Smooth muscle cell (in vitro differentiated cells): Measurements from ENCODE around the gene ADAMTS4. TPM values are rescaled to one million over a fixed set of nuclear protein-coding genes. Genes with fewer than 3 reads are reported as not detected.

Experiments used
- DNase-seq: peaks from one replicate; lab custom pipeline; 2025; ENCODE audit not compliant: unreplicated experiment; lab: John Stamatoyannopoulos, UW
- H2AFZ ChIP-seq: fragments of 200-600 bp; sonication (generic); 2 replicates; pipeline ENCODE4 v1.6.0; 2016; ENCODE audit warnings: antibody characterized with exemption, low read depth, mild to moderate bottlenecking
- H3F3A ChIP-seq: fragments of 200-600 bp; sonication (generic); 2 replicates; pipeline ENCODE4 v1.6.0; 2017; ENCODE audit warnings: antibody characterized with exemption, low read depth
- H3K27ac ChIP-seq: fragments of 200-600 bp; sonication (generic); 2 replicates; pipeline ENCODE4 v1.5.1; 2016; ENCODE audit warnings: low read depth, mild to moderate bottlenecking
- H3K27me3 ChIP-seq: fragments of 200-600 bp; sonication (generic); 2 replicates; pipeline ENCODE4 v1.6.1; 2016; ENCODE audit warnings: low read depth, mild to moderate bottlenecking
- H3K36me3 ChIP-seq: fragments of 200-600 bp; sonication (generic); 2 replicates; pipeline ENCODE4 v1.5.1; 2016; ENCODE audit warnings: low read depth
- H3K4me1 ChIP-seq: fragments of 200-600 bp; sonication (generic); 2 replicates; pipeline ENCODE4 v1.5.1; 2016; ENCODE audit warnings: low read depth
- H3K4me2 ChIP-seq: fragments of 200-600 bp; sonication (generic); 2 replicates; pipeline ENCODE4 v1.6.0; 2016; ENCODE audit warnings: mild to moderate bottlenecking
- H3K4me3 ChIP-seq: fragments of 200-600 bp; sonication (generic); 2 replicates; pipeline ENCODE4 v1.5.1; 2016; ENCODE audit warnings: mild to moderate bottlenecking
- H3K79me2 ChIP-seq: fragments of 200-600 bp; sonication (generic); 2 replicates; pipeline ENCODE4 v1.6.0; 2016; ENCODE audit warnings: low read depth, mild to moderate bottlenecking
- H3K9ac ChIP-seq: fragments of 200-600 bp; sonication (generic); 2 replicates; pipeline ENCODE4 v1.6.0; 2016; ENCODE audit warnings: low read depth
- H3K9me3 ChIP-seq: fragments of 200-600 bp; sonication (generic); replicated peaks from 2 replicates; pipeline ENCODE4 v1.5.1; 2016; ENCODE audit warnings: low read depth
- H4K20me1 ChIP-seq: fragments of 200-600 bp; sonication (generic); 2 replicates; pipeline ENCODE4 v1.6.0; 2016; ENCODE audit warnings: low read depth
- WGBS: methylation state at CpG from one replicate; pipeline ENCODE4 v1.1.7; 2016; ENCODE audit warnings: low lambda C conversion rate; 5-methylcytosine and 5-hydroxymethylcytosine counted together
- polyA plus RNA-seq: library from polyadenylated mRNA; unstranded; fragments of >200 nt; fragmentation: Nextera tagmentation; extraction: Ambion mirVana; gene quantifications from 2 replicates; pipeline ENCODE4 v1.2.1, GENCODE V29; 2016
- total RNA-seq: library from RNA; depleted of rRNA; stranded (reverse); fragments of >200 nt; gene quantifications from 2 replicates; pipeline ENCODE4 v1.2.3, GENCODE V29; 2014
- TF ChIP-seq, protein P1 (sequence below): fragments of 200-600 bp; sonication (generic); IDR thresholded peaks from 2 replicates; pipeline ENCODE4 v1.5.1; 2017; ENCODE audit warnings: borderline replicate concordance, mild to moderate bottlenecking, antibody characterized with exemption; ENCODE audit not compliant: insufficient read depth, poor library complexity, severe bottlenecking

The ADAMTS4 gene
- total and polyA plus RNA-seq, 2 experiments from 2014 or later, result 17.1 to 28.3 TPM

DNA sequence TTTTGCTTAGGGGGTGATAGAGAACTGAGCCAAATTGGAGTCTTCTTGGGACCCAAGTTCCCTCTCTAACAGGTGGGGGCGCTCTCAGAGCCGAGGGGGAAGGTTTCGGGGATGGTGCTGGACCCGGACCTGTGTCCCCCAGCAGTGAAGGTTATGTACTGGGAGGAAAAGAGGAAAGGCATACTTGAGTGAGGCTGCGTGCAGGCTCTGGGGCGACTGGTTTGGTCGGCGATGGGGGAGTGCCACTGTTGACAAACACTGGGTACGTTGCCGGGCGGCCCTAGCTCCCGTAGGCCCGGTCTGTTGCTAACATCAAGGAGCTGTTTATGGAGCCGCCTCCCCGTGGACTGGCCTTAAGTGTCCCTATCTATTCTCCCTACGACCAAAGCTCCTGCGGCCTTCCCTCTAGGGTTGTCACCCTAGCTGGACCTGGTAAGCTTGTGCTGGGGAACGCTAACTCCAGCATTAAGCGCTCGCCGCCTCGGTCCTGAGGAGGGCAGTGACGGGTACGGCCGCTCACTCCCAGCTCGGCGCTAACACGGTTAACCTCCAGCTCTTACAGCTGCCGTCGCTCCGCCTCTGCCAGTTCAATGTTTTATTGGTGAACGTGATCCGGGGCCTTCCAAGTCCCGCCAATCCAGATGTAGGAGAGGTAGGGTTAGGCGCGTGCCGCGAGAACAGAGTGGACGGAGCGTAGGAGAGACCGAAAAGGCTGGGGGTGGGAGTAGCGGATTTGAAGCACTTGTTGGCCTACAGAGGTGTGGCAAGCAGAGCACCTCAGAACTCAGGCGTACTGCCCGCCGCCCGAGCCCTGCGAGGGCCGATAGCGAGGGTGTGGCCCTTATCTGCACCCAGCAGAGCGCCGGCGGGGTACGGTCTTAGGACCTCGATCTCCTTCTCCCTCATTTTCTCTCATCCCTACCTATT lies 32.8 kb downstream of the ADAMTS4 start, which contains the start of gene PPOX:
Gene PPOX (plus strand): TSS at position 685 of the 927 bp plus-strand sequence. CDS start 422 bp downstream, outside the sequence.
- peak; percentile 78 for DNase-seq
- WGBS, result under 1% methylated on average over 53 of the region's 54 CpGs
- no peaks in the 10 kb centered on the region for H3K79me2 ChIP-seq
- peak within 1 kb of the TSS; percentile 58 for H3K4me3 ChIP-seq
- peak within 1 kb of the TSS; percentile 99 for H3K27ac ChIP-seq
- H3K9ac ChIP-seq, result peak within 1 kb of the TSS; percentile 96
- peak within 1 kb of the TSS; percentile 96 for H3K4me2 ChIP-seq
- peaks cover 11% of the 10 kb centered on the region for H3K4me1 ChIP-seq
- TF ChIP-seq, protein P1, sequence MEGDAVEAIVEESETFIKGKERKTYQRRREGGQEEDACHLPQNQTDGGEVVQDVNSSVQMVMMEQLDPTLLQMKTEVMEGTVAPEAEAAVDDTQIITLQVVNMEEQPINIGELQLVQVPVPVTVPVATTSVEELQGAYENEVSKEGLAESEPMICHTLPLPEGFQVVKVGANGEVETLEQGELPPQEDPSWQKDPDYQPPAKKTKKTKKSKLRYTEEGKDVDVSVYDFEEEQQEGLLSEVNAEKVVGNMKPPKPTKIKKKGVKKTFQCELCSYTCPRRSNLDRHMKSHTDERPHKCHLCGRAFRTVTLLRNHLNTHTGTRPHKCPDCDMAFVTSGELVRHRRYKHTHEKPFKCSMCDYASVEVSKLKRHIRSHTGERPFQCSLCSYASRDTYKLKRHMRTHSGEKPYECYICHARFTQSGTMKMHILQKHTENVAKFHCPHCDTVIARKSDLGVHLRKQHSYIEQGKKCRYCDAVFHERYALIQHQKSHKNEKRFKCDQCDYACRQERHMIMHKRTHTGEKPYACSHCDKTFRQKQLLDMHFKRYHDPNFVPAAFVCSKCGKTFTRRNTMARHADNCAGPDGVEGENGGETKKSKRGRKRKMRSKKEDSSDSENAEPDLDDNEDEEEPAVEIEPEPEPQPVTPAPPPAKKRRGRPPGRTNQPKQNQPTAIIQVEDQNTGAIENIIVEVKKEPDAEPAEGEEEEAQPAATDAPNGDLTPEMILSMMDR, result peak; percentile 36
- peaks cover 10% of the 10 kb centered on the region for H3F3A ChIP-seq
- no peaks in the 10 kb centered on the region for H3K27me3 ChIP-seq
- no peaks in the 10 kb centered on the region for H4K20me1 ChIP-seq
- no peaks in the 10 kb centered on the region for H3K9me3 ChIP-seq
- peak within 1 kb of the TSS; percentile 43 for H2AFZ ChIP-seq
- H3K36me3 ChIP-seq, result no peaks in the 10 kb centered on the region

DNA sequence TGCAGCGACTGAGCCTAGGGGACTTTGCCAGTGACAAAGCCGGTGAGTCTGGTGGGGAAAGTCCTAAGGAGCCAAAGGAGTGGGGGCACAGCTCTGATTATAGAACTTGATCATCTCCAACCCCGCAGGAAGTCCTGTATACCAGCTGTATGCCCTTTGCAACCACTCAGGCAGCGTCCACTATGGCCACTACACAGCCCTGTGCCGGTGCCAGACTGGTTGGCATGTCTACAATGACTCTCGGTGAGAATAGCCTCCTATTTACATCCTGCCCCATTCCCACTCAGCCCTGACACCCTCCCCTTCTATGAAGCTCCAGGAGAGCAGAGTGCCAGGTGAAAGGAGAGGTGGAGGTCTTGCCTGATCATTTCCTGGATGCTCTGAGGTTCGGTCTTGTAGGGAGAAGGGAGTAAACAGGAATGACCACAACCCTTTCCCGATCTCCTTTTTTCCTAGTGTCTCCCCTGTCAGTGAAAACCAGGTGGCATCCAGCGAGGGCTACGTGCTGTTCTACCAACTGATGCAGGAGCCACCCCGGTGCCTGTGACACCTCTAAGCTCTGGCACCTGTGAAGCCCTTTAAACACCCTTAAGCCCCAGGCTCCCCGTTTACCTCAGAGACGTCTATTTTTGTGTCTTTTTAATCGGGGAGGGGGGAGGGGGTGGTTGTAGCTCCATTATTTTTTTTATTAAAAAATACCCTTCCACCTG lies 33.8 kb downstream of the ADAMTS4 start:
- H4K20me1 ChIP-seq, result no peaks in the 10 kb centered on the region
- TF ChIP-seq, protein P1, result no peak
- no peaks in the 10 kb centered on the region for H3K9me3 ChIP-seq
- H3K27me3 ChIP-seq, result no peaks in the 10 kb centered on the region
- H3F3A ChIP-seq, result peaks cover 10% of the 10 kb centered on the region
- no peak for DNase-seq
- peaks cover 13% of the 10 kb centered on the region for H3K4me1 ChIP-seq
- peak overlapping the region; percentile 96 for H3K4me2 ChIP-seq
- no peak overlapping the region for H2AFZ ChIP-seq
- H3K79me2 ChIP-seq, result no peaks in the 10 kb centered on the region
- H3K4me3 ChIP-seq, result peak overlapping the region; percentile 58
- no peaks in the 10 kb centered on the region for H3K36me3 ChIP-seq
- WGBS, result 79% methylated on average over 14 of the region's 14 CpGs
- H3K27ac ChIP-seq, result peak overlapping the region; percentile 99
- peak overlapping the region; percentile 96 for H3K9ac ChIP-seq

DNA sequence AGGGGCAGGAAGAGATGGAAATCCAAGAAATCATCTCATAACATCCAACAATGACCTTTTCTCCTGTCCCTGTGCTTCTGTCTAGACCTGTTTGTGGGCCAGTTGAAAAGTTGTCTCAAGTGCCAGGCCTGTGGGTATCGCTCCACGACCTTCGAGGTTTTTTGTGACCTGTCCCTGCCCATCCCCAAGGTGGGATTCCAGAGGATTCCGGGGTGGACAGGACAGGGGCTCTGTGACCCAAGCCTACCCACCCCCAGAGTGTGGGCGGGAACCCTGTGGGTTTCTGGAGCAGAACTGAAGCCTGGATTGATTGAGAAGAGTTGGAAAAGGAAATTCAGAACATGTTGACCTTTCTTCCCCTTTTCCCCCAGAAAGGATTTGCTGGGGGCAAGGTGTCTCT lies 35.1 kb downstream of the ADAMTS4 start:
- H3K27me3 ChIP-seq, result no peaks in the 10 kb centered on the region
- peak overlapping the region; percentile 99 for H3K27ac ChIP-seq
- 94% methylated on average over 5 of the region's 5 CpGs for WGBS
- H3K9me3 ChIP-seq, result no peaks in the 10 kb centered on the region
- H3K9ac ChIP-seq, result no peak overlapping the region
- no peaks in the 10 kb centered on the region for H4K20me1 ChIP-seq
- peaks cover 10% of the 10 kb centered on the region for H3F3A ChIP-seq
- H3K4me1 ChIP-seq, result peaks cover 15% of the 10 kb centered on the region
- TF ChIP-seq, protein P1, result no peak
- H3K36me3 ChIP-seq, result no peaks in the 10 kb centered on the region
- no peak overlapping the region for H3K4me3 ChIP-seq
- no peaks in the 10 kb centered on the region for H3K79me2 ChIP-seq
- DNase-seq, result no peak
- no peak overlapping the region for H3K4me2 ChIP-seq
- no peak overlapping the region for H2AFZ ChIP-seq
